Hematopoietic multipotent progenitor cell treated with erythropoietin and hydrocortisone succinate and interleukin-3 and kit ligand, for 17 days (in vitro differentiated cells): ENCODE data around the gene ADSL.

ENCODE experiments used
- DNase-seq: peaks from one replicate; pipeline ENCODE4 v3.0.0-alpha.2; 2015; ENCODE audit warnings: low spot score

Gene ADSL

DNA sequence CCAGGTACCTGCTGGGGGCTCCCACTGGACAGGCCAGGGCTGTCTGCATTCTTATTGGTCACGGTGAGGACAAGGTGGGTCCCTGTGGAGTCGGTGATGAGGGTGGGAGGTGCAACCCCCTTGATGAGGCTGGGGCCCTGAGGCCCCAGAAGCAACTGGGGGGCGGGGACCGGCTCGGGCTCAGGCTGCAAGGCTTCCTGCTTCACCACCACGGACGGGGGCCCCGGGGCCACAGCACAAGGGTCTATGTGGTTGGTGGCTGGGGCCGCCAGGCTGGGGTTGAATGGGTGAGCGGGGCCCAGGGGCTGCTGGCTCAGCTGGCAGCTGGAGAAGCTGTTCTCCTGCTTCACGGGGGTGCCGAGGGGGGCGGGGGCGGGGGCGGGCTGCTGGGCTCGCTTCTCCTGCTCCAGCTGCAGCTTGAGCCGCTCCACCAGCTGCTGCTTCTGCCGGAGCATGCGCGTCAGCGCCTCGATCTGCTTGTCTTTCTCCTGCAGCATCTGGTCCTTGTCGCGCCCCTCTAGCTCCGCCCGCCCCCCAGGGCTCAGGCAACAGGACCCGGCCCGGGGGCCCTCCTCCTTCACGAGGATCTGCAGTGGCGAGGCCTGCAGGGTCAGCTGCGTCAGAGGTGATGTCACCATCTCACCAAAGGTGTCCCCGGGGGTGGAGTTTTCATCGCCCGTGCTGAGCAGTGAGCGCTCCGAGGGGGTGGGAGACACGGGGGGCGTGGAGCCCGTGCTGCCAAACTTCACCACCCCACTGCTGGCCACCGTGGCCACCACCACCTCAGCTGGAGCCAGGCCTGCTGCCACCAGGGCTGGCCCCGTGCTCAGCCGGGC, 72.3 kb downstream of the ADSL start:
- DNase-seq, result no peak

DNA sequence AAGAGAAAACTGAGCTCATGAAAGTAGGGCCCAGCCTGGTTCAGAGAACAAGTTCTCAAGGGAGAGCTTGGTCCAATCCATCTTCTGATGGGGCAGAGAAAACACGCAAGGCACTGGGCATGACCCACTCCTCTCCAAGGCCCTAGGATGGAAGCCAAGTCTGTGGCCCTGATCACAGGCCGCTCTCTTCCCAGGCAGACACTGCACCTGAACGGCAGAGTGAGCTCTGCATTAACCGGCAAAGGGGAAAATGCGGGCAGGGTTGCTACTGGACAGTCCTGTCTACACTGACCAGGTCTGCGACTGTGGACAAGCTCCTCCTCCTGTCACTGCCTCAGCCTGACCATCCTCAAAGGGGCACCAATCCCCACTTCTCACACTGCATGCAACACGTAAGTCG, 73.4 kb downstream of the ADSL start:
- no peak for DNase-seq

DNA sequence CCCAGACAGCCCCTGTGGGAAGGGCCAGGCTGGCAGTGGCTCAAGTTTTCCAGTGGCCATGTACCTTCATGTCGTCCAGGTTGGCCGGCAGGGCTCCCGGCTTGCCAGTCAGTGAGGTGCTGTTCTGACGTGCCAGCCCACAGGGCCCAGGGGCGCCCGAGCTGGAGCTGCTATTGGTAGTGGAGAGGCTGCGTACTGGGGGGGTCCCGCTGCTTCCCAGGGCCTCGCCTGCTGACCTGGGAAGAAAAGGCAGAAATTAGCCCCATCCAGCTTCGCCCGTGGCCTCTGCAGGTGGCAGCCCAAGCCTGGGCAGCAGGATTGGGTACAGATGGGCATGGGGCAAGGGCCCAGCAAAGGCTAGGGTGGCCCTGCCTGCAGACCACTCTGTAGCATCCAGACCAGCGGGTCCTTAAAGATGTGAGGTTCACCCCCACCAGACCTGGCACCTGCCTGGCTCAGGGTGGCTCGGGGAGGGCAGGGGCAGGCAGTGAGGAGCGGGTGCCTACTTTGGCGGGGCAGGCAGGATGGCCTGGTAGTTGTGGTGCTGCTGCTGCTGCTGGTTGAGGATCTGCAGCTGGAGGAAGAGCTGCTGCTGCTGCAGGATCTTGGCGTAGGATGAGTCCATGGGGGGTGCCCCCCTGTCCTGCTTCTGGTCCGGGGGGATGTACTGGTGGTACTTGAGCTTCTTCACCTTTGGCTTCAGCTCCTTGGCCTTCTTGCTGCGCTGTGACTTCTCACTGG, 74.2 kb downstream of the ADSL start:
- no peak for DNase-seq

DNA sequence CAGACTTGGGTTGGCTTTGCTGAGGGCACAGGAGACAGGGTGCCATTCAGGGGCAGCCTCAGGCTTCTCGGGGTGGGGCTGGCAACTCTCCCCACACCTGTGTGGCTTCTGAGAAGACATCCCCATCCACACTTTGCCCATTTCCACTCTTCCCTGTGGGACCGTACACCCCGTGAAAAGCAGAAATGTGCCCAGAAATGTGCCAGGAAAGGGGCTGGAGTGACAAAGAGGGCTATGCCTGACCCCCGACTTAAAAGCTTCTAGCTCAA, 74.7 kb downstream of the ADSL start:
- no peak for DNase-seq

DNA sequence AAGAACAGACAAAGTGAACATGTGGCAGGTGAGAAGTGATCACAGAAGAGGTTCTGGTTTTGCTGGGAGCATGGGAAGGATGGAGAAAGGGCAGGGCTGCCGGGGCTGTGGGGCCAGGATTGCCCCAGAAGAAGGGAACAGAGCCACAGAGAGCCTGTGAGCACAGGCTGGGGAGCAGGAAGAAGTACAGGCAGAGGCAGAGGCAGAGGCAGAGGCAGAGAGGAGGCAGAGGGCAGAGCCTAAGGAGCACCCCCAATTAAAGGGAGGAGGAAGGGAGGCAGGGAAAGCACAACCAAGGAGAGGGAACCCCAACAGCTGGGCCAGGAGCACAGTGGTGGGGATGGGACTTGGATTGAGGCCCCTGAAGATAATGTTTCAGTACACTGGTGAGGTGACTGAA, 75.6 kb downstream of the ADSL start:
- no peak for DNase-seq

GRCh38 chr22:40422558-40423309, 76.4 kb downstream of the ADSL start:
- DNase-seq, result no peak

DNA sequence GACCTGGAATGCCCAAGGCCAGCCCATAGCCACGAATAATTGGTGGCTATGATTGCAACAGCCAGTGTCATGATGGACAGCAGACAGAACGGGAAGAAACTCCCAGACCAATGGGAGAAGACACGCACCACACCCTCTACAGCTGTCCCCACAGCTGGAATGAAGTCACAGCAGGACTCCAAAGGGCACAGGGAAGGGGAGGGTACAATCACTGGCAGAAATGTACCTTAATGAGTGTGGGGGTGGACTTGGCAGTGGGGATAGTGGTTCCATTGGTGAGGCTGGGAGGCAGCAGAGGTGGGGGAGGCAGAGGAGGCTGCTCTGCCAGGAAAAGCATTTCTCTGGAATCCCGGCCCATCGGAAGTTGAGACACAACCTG, 77.0 kb downstream of the ADSL start:
- DNase-seq, result no peak

DNA sequence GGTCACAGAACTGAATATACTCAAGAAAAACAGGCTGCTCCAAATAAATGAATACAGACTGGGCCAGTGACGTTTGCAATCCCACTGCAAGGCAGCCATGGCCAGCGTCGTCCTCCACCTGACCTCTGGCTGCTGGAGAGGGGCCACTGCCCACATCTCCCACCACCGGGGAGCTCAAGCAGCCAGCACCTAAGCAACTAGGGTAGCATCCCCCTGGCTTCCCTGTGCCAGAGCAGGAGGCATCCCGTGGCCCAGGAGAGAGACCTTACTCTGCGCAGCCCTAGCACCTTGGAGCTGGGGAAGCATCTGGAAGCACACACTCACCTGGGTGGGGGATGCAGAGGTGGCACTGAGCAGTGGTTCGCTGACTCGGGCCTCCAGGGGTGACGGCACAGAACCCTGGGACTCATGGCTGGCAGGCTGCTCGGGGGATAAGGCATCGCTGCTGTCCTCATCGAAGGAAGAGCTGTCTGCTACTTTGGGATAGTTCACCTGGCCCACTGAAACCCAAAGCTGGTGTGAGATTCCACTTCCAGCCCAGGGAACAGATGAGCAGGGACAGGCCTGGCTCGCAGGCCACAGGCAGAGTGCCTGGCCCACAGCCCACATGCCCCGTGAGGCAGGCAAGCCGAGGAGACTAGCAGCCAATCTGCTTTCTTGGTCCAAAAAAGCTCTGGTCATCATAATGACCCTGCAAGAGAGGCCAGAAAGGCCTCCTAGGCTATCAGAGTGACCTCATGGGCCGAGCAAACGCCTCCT, 77.8 kb downstream of the ADSL start:
- DNase-seq, result no peak

- DNase-seq, result no peak
Observed at GRCh38 chr22:40425082-40425481, 78.8 kb downstream of the ADSL start.

DNA sequence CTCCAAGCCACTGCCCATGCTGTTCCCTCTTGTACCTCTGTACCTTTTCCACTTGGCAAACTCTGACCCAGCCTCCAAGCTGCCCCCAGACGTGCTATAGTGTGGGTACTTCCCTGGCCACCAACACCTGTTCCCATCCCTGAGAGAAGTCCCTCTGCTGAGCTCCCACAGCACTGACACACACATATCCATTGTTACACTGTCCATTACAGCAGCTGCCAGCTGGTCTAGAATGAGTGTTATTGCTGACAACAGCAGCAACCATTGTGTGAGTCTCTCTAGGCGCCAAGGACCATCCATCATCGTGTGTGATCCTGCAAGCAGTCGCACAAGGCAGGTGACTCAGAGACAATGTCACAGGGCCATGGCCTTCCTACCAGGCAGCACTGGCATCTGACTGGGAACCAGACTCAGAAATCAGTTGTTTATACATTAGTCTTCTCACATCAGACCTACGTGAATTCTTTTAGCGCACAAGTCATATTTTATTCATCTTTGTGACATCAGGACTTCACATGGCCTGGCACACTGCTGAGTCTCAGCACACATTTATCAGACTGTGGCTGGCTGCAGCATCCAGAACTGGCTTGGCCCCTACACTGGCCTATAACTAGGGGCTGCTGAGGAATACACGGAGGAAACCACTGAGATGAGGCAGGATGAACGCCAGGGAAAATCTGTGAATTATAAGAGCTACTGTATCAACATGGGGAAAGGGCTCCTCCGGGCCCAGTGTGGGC, 80.5 kb downstream of the ADSL start:
- no peak for DNase-seq

GRCh38 chr22:40428796-40429195, 82.5 kb downstream of the ADSL start:
- DNase-seq, result no peak

DNA sequence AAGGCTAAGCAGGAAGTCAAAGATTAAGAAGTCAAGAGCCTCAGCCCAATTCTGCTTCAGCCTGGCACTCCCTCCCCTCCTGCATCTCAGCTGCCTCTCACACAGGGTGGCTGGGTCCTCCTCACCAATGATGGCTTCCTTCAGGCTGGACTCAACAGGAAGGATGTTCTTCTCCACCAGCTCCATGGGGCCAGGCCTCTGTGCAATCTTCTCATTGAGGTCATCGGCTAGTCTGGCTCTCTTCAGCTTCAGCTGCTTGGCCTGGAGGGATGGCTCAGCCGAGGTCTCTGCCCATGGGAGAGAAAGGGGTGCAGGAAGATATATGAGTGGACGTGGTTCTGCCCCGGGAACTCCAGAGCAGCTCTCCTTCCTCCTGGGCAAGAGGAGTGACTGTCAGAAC, 83.2 kb downstream of the ADSL start:
- no peak for DNase-seq

DNA sequence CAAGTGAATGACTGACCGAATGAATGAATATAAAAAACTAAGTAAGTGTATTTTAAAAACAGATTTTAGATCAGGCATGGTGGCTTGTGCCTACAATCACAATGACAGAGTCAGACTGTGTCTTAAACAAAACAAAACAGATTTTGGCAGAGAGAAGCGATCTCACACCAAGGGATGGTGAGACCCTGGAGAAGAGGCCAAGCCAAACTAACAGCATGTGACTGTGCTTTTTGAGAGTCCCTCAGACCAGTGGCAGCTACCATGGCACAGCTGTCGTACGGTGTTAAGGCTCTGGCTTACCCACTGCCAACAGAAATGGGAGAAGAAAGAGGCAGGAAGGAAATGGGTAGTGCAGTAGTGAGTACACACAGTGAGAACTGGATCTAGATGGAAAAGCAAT, 84.7 kb downstream of the ADSL start:
- no peak for DNase-seq

DNA sequence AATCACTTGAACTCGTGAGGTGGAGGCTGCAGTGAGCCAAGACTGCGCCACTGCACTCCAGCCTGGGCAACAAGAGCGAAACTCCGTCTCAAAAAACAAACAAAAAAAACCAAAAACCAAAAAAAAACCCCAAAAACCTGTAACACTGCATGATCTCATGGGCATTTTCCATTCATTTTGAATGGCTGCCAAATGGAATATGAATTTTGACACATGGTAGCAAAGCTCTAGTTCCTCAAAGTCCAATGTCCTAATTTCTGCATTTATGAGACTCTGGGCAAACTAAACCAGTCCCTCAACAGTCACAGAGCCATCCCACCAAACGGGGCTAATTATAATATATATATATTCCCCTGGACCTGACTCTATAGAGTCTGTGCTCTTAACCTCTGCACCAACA, 85.9 kb downstream of the ADSL start:
- no peak for DNase-seq

- no peak for DNase-seq
Observed at GRCh38 chr22:40432625-40433024, 86.3 kb downstream of the ADSL start.

GRCh38 chr22:40433416-40434090, 87.3 kb downstream of the ADSL start:
- no peak for DNase-seq

DNA sequence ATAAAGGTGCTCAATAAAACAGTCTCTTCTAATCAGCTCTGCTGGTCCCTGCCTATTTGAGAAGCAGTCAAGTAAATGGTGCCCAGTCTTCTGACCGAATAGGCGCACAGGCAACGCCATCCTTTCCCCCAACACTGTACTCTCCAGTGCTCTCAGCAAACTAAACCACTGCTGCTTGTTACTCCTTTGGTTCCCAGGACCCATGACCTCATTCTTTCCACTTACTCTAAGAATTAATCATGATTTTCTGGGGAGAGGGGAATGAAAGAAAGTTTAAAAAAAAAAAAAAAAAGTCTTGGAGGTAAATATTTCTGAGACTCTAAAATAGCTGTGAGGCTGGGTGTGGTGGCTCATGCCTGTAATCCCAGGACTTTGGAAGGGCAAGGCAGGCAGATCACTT, 87.8 kb downstream of the ADSL start:
- DNase-seq, result no peak

GRCh38 chr22:40434745-40435144, 88.4 kb downstream of the ADSL start:
- no peak for DNase-seq

DNA sequence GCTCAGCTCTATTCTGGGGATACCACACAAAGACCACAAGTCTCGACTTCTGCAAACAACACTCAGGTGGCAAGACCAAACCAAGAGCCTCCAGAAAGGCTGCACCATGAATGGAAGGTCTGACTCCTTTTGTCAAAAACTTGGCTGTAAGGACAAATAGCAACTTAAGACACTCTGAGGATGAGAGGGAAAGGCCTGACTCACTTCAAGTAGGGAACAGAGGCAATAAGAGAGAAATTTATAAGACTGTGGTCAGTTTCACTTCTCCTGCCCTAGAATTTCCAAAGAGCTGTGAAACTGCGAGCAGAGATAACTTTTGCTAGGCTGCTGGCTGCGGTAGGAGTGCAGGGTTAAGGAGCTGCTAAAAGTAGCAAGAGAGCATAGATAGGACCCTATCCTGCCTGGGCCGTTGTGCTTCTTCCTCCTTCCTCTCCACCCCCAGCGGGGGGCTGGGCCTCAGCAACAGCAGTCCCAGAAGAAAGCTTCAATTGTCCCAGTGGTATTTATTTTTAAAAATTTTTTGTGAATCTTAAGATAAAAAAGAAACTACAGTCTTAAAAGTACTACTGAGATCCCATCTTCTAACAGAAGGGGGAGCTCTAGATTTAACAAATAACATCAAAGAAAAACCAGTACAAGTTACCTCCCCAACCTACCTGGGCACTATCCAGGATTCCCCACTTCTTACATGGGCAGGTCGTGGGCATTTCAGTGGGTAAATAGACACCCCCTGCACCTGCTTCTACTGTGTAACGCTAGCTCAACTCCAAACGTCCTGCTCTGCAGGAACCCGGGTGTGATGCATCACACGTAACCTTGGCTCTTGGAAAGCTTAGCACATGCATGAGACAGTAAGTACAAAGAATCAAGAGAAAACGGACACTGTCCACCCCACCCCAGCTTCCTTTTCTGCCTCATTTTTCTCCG, 90.5 kb downstream of the ADSL start:
- peak; percentile 75 for DNase-seq
